Activated T-helper 1 cell treated with anti-CD3 and anti-CD28 coated beads, Interleukin-12 subunit alpha, Interleukin-12 subunit beta, Interleukin-2, Interleukin-4 antibody, amounts not matched to agents 30 ng/mL and 10 ng/mL and 1 ng/mL, durations not matched to agents 14 hours and 24 hours and 36 hours (primary cell): ENCODE results near the gene CCDC134. TPM values are rescaled to one million over a fixed set of nuclear protein-coding genes. Genes with fewer than 3 reads are reported as not detected.

Experiments used
- DNase-seq: peaks from one replicate; pipeline ENCODE4 v3.0.0; 2021; ENCODE audit warnings: low spot score
- H3K27ac Mint-ChIP-seq: one replicate; pipeline ENCODE4 v1.8.0; 2021; ENCODE audit warnings: mild to moderate bottlenecking, mixed read lengths
- H3K27me3 Mint-ChIP-seq: one replicate; pipeline ENCODE4 v1.8.0; 2022; ENCODE audit warnings: mild to moderate bottlenecking, moderate library complexity, mixed read lengths; ENCODE audit not compliant: insufficient read depth
- H3K36me3 Mint-ChIP-seq: one replicate; pipeline ENCODE4 v1.8.0; 2021; ENCODE audit warnings: low read depth, mixed read lengths
- H3K4me1 Mint-ChIP-seq: one replicate; pipeline ENCODE4 v1.8.0; 2021; ENCODE audit warnings: low read depth, mixed read lengths
- H3K4me3 Mint-ChIP-seq: one replicate; pipeline ENCODE4 v1.8.0; 2021; ENCODE audit warnings: mild to moderate bottlenecking, moderate library complexity, mixed read lengths
- H3K9me3 Mint-ChIP-seq: one replicate; pipeline ENCODE4 v1.8.0; 2021; ENCODE audit warnings: mixed read lengths
- intact Hi-C: fragments of 100-400 bp; cut with micrococcal nuclease; formaldehyde crosslinking; loops from one replicate; pipeline ENCODE4 v1.15.1; 2024
- total RNA-seq: library from RNA; stranded (reverse); gene quantifications from 2 replicates; pipeline ENCODE4 v1.2.3, GENCODE V29; 2022

The CCDC134 gene
- total RNA-seq, 1 donor from 2014 or later = 19.6 TPM

DNA sequence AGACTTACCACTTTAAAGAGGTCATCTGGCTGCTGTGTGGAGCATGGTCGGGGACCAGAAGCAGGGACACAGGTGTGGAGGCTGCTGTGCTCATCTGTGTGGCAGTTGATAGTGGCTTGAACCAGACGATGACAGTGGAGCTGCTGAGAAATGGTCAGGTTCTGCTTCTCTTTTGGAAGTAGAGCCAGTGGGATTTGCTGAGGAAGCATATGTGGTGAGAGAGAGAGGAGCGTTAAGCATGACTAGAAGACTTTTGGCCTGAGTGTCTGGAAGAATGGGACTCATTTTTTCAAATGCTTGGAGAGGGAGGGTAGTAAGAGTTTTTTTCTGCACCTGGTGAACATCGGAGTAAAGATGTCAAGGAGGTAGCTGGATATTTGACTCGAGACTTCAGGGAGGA lies 20.0 kb downstream of the CCDC134 start:
- H3K27ac Mint-ChIP-seq = peak overlapping the region; percentile 47
- peaks cover 41% of the 10 kb centered on the region for H3K36me3 Mint-ChIP-seq
- intact Hi-C loops = no loop called here
- DNase-seq = no peak
- H3K9me3 Mint-ChIP-seq = no peaks in the 10 kb centered on the region
- peaks cover 34% of the 10 kb centered on the region for H3K4me1 Mint-ChIP-seq
- no peak overlapping the region for H3K4me3 Mint-ChIP-seq
- no peaks in the 10 kb centered on the region for H3K27me3 Mint-ChIP-seq

DNA sequence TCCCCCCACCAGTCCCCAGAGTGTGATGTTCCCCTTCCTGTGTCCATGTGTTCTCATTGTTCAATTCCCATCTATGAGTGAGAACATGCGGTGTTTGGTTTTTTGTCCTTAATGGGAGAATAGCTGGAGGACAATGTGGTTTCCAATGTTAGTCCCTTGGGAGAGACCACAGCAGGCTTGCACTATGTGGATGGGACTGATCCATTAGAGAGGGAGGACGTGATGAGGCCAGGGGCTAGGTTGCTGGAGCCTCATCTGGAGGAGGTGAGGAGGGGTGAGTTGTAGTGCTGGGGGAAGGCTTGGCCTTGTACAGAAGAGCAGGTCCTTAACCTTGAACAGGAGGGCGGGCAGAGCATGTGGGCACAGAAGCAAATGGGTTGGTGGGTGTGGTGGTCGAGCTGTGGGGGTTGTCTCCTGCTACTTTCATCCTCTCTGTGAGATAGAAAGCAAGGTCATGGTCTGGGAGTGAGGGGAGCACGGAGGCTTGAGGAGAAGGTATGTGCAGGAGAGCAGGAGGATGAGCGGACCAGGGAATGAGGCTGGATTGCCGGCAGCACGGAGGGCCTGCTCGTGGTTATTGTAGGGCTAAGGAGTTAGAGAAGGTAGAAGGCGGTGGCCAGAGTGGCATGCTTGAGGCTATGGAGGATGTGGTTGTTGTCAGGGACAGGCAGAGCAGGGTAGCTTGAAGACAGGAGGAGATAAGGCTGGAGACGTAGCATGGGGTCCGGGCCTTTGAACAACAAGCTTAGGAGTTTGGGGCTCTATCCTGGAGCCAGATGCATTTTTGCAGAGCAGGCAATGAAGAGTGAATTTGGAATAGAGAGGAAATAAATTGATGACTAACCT lies 21.2 kb downstream of the CCDC134 start:
- H3K9me3 Mint-ChIP-seq = no peaks in the 10 kb centered on the region
- H3K36me3 Mint-ChIP-seq = peaks cover 44% of the 10 kb centered on the region
- H3K4me3 Mint-ChIP-seq = no peak overlapping the region
- peak overlapping the region; percentile 82 for H3K27ac Mint-ChIP-seq
- no peak for DNase-seq
- intact Hi-C loops = loop anchor here (1.0 kb wide), 5 partner anchors 21 to 136 kb away; partner anchors contain the start of gene CCDC134
- H3K4me1 Mint-ChIP-seq = peaks cover 33% of the 10 kb centered on the region
- no peaks in the 10 kb centered on the region for H3K27me3 Mint-ChIP-seq

DNA sequence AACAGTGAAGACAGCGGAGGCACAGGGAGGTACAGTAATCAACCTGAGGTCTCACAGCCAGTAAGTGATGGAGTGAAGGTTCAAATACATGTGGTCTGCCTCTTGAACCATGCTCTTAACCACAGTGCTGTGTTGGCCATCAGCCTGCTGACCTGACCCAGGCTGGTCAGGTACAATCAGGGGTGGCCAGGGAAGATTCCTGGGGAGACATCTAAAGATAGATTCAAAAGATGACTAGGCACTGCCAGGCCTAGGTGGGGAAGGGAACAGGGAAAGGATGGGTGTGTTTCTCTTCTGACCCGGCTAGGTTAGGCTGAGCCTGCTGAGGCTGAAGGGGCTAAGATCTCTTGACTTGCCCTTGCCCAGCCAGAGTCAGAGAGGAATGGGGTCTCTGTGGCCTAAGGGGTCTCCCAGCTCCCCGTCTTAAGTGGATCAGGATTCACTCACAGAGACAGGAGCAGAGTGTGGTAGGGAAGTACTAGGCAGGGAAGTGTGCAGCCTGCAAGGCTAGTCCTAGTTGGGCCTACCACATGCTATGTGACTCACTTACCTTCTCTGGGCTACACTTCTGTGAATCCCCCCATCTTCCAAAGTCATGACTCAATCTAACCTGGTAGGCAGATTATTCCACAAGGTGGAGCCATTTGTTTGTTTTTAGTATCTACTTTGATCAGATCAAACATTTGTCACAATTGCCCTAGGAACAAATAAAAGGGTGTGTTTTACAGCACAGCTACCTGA lies 22.0 kb downstream of the CCDC134 start:
- peaks cover 44% of the 10 kb centered on the region for H3K36me3 Mint-ChIP-seq
- peaks cover 36% of the 10 kb centered on the region for H3K4me1 Mint-ChIP-seq
- H3K27me3 Mint-ChIP-seq = no peaks in the 10 kb centered on the region
- DNase-seq = peak; percentile 23
- no peak overlapping the region for H3K4me3 Mint-ChIP-seq
- peak overlapping the region; percentile 82 for H3K27ac Mint-ChIP-seq
- intact Hi-C loops = loop anchor here (1.0 kb wide), 6 partner anchors 10 to 135 kb away; partner anchors contain the start of gene CCDC134
- H3K9me3 Mint-ChIP-seq = no peaks in the 10 kb centered on the region

DNA sequence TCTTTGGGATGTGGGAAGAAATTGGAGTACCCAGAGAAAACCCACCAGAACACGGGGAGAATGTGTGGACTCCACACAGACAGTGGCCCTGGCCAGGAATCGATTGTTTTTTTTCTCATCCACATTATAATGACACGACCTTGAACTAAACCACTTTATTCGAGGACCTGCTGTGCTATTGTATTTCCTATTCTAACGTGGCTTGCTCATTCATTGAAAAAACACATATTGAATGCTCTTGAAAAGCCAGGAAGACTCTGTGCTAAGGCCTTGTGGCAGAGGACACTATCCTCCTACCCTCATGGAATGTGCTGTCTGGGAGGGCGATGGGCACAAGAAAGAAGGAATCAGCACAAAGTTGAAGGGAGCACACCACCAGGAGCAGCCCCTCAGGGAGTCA lies 23.3 kb downstream of the CCDC134 start:
- Mint-ChIP-seq H3K9me3 (no peaks in the 10 kb centered on the region), H3K4me3 (no peak overlapping the region), H3K4me1 (peaks cover 48% of the 10 kb centered on the region), H3K27ac (peak overlapping the region; percentile 37), H3K36me3 (peaks cover 45% of the 10 kb centered on the region), H3K27me3 (peaks cover 2% of the 10 kb centered on the region)
- intact Hi-C loops = loop anchor here (1.0 kb wide), 1 partner anchor 9 kb away; no protein-coding TSS in a partner anchor
- no peak for DNase-seq

DNA sequence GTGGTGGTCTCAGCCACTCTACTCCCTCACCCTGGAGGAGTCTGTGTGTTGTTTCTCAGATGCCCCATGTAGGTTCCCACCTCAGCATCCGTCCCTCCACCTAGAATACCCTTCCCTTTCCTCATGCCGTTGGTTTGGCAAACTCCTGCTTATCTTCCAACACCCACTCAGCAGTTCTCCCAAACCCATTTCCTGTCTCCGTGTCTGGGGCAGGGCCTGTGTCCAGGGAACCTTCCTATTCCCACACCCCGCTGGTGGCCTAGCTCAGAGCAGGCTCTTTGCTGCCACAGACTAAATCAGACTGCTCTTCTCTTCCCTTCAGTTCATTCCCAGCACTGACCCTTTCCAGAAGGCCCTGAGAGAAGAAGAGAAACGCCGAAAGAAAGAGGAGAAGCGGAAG lies 24.9 kb downstream of the CCDC134 start:
- Mint-ChIP-seq H3K9me3 (no peaks in the 10 kb centered on the region), H3K4me3 (no peak overlapping the region), H3K27ac (peak overlapping the region; percentile 76), H3K36me3 (peaks cover 40% of the 10 kb centered on the region), H3K4me1 (peaks cover 48% of the 10 kb centered on the region), H3K27me3 (peaks cover 2% of the 10 kb centered on the region)
- intact Hi-C loops = no loop called here
- no peak for DNase-seq

DNA sequence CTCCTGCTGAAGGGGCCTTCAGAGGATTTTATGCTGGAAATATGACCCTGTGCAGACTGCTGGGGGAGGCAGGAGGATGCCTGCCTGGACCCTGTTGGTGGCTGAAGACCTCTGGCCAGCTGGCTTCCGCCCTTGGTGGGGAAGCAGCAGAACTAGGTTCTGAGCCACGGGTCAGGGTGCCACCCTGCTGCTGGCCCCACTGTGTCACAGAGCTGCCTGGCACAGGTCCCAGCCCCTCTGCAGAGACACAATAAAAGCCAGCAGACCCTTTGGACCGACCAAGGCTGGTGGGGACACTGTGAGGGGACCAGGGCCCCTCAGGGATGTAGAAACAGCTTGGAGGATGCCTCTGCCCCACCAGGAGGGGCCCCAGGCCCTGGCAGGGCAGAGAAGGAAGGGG lies 25.5 kb downstream of the CCDC134 start:
- intact Hi-C loops = no loop called here
- Mint-ChIP-seq H3K9me3 (no peaks in the 10 kb centered on the region), H3K36me3 (peaks cover 34% of the 10 kb centered on the region), H3K4me3 (no peak overlapping the region), H3K27ac (no peak overlapping the region), H3K4me1 (peaks cover 48% of the 10 kb centered on the region), H3K27me3 (peaks cover 2% of the 10 kb centered on the region)
- DNase-seq = no peak

DNA sequence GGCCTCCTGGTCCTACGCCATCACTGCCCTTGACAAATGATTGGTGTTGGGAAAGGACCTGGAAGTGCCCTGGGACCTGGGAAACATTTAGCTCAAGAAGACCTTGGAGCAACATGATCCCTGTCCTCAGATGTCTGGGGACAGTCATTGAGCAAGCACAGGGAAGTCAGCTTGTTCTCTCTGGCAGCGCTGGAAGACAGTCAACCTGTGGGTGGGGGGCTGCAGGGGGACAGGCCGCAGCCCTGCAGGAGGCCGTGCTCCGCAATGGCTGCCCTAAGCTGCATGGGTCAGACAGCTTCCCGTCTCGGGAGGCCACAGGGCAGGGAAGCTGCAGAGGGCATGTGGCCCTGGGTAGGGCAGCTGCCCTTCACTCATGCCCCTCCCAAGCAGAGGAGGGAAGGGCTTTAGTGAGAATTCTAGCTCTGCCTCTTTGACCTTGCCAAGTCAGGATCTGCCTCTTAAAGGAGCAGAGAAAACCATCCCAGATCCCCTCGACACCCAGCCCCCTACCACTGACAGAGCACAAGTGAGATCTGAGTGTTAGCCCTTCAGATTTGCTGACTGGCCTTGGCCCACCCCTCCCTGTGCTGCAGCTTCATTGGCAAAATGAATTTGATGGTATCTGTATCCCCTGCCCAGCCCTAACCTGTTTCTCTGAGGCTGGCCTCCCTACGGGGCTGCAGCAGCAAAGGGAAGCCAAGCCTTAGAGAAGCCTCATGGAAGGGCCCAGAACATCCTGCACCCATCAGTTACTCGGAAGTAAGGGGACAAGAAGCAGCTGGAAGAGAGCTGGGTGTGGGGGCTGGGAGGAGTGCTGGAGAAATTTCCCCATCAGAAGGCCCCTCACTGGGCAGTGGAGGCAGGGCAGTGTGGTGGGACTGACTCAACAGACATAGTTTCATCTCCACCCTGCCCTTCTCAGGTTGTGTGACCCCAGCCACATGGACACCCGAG lies 26.2 kb downstream of the CCDC134 start:
- H3K4me1 Mint-ChIP-seq = peaks cover 51% of the 10 kb centered on the region
- H3K9me3 Mint-ChIP-seq = no peaks in the 10 kb centered on the region
- H3K4me3 Mint-ChIP-seq = no peak overlapping the region
- no peak overlapping the region for H3K27ac Mint-ChIP-seq
- H3K36me3 Mint-ChIP-seq = peaks cover 31% of the 10 kb centered on the region
- DNase-seq = no peak
- intact Hi-C loops = no loop called here
- H3K27me3 Mint-ChIP-seq = peaks cover 2% of the 10 kb centered on the region

DNA sequence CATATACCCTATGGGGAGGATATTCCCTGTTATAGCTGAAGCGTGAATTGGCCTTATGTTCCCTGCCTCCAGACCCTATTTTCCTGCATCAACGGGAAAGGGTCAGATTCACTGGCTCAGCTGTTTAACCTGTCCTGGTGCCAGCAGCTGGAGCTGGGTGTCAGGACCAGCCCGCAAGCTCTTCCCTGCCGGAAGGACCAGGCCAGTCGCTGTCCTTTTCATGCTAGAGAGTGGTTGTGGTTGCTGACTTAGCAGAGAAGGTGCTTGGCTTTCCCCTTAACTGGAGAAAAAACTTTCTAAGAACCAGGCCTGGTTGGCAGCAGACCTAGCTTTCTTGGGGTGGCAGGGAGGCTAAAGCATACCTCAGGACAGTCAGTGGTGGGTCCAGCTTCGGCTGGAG lies 27.2 kb downstream of the CCDC134 start:
- H3K27ac Mint-ChIP-seq = peak overlapping the region; percentile 14
- no peaks in the 10 kb centered on the region for H3K9me3 Mint-ChIP-seq

DNA sequence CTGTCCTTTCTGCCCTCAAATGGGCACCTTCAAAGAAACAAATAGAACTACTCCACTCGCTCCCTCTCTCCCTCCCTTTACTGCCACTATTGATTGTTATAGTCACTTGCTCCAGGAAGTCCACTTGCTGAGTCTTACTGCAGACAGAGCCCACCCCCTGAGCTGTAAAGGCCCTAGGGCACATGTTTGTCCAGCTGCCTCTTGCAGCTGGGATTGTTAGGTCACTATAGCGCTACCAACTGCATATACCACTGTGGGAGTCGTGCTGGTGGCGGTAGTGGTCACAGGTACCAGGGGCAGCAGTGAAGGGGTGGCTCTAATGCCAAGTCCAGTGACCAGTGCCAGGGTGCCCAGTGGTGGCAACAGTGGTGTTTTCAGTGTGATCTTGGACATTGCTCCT lies 28.0 kb downstream of the CCDC134 start:
- Mint-ChIP-seq H3K27ac (peak overlapping the region; percentile 67), H3K27me3 (peaks cover 2% of the 10 kb centered on the region), H3K36me3 (peaks cover 22% of the 10 kb centered on the region), H3K4me3 (no peak overlapping the region), H3K4me1 (peaks cover 44% of the 10 kb centered on the region), H3K9me3 (no peaks in the 10 kb centered on the region)
- intact Hi-C loops = no loop called here
- no peak for DNase-seq

More for the DNA sequence above, 27.2 kb downstream of the CCDC134 start:
- DNase-seq = no peak
- intact Hi-C loops = no loop called here
- H3K36me3 Mint-ChIP-seq = peaks cover 25% of the 10 kb centered on the region
- peaks cover 2% of the 10 kb centered on the region for H3K27me3 Mint-ChIP-seq
- H3K4me1 Mint-ChIP-seq = peaks cover 51% of the 10 kb centered on the region
- H3K4me3 Mint-ChIP-seq = no peak overlapping the region

DNA sequence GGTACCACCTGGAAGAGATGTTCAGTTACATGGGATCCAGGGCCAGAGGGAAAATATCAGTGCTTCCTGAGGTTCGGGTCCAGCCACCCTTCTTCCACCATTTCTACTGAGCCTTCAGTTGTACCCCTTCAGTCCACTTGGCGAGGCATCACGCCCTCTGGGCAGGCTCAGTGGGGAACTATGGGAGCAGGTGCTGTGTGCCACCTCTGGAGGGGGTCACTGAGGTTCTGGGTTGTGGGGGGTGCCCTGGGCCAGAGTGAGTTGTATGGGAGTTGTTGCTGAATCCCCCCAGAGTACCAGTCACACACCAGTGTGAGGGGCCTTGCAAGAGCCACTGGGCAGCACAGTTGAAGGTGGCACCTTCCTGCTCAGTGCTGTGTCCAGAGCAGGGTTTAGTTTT lies 29.7 kb downstream of the CCDC134 start:
- H3K9me3 Mint-ChIP-seq = no peaks in the 10 kb centered on the region
- no peak for DNase-seq
- peak overlapping the region; percentile 44 for H3K27ac Mint-ChIP-seq
- peaks cover 2% of the 10 kb centered on the region for H3K27me3 Mint-ChIP-seq
- peaks cover 46% of the 10 kb centered on the region for H3K4me1 Mint-ChIP-seq
- intact Hi-C loops = no loop called here
- no peak overlapping the region for H3K4me3 Mint-ChIP-seq
- H3K36me3 Mint-ChIP-seq = peaks cover 24% of the 10 kb centered on the region

DNA sequence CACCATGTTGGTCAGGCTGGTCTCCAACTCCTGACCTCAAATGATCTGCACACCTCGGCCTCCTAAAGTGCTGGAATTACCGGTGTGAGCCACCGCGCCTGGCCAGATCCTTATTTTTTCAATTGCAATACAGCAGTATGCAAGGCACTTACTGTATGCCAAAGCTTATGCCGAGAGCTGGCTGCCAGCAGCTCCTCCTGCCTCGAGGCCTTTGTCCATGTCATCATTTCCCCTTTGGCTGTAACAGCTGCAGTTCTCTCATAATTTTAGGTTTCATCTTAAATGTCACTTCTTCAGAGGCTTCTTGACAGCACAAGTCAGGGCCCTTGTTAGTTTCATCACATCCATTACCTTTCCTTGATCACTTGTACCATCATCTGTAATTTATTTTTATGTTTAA lies 30.9 kb downstream of the CCDC134 start:
- peaks cover 54% of the 10 kb centered on the region for H3K4me1 Mint-ChIP-seq
- no peaks in the 10 kb centered on the region for H3K9me3 Mint-ChIP-seq
- no peak for DNase-seq
- peak overlapping the region; percentile 91 for H3K4me3 Mint-ChIP-seq
- peaks cover 2% of the 10 kb centered on the region for H3K27me3 Mint-ChIP-seq
- H3K36me3 Mint-ChIP-seq = peaks cover 28% of the 10 kb centered on the region
- intact Hi-C loops = no loop called here
- peak overlapping the region; percentile 98 for H3K27ac Mint-ChIP-seq

DNA sequence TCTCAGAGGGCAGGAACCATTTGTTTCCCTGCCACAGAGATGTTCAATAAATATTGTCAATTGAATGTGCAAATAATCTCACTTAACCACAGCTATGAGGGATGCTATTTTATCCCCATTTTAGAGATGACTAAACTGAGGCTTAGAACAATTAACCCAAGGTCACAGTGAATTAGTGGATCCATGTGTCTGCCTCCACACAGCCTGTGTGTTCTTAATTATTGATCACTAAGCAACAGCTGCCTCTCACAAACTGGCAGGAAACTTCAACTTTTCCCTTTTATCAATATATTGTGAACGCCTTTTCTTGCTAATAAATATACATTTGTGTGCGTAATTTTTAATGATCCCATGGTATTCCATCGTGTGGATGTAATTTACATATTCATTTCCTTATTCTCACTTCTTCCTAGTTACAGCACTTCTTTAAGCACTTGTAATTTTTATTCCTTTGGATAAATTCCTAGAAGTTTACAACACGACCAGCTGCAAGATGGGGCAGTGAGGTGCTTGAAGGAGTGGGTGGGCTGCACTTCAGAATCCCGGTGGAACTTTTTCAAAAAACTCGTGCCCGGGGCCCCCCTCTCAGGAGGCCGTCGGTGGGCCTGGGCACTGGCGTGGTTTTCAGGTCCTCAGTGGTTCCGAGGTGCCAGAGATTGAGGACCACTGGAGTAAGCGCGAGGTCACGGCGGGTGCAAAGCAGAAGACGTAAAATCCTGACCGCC lies 31.5 kb downstream of the CCDC134 start:
- peaks cover 2% of the 10 kb centered on the region for H3K27me3 Mint-ChIP-seq
- H3K9me3 Mint-ChIP-seq = no peaks in the 10 kb centered on the region
- H3K4me1 Mint-ChIP-seq = peaks cover 56% of the 10 kb centered on the region
- H3K4me3 Mint-ChIP-seq = peak overlapping the region; percentile 91
- intact Hi-C loops = loop anchor here (1.0 to 2.0 kb wide), 13 partner anchors 9 to 247 kb away; partner anchors contain the start of genes CCDC134, DESI1, NAGA and SMDT1
- H3K36me3 Mint-ChIP-seq = peaks cover 34% of the 10 kb centered on the region
- peak overlapping the region; percentile 98 for H3K27ac Mint-ChIP-seq
- no peak for DNase-seq
